A549 treated with GW870086 at 1 μM for 4 hours (cell line): Measurements from ENCODE around the gene PMEL. TPM values are rescaled to one million over a fixed set of nuclear protein-coding genes. Genes with fewer than 3 reads are reported as not detected.

Experiments used
- total RNA-seq: library from RNA; stranded (reverse); fragments of 200-300 nt; extraction: Qiagen RNA extraction; gene quantifications from 5 replicates; pipeline ENCODE4 v1.2.3, GENCODE V29; 2022; ENCODE audit warnings: low read depth

The PMEL gene
- 0.68 to 1.4 TPM (median 0.88 TPM) in 5 replicates for total RNA-seq

DNA sequence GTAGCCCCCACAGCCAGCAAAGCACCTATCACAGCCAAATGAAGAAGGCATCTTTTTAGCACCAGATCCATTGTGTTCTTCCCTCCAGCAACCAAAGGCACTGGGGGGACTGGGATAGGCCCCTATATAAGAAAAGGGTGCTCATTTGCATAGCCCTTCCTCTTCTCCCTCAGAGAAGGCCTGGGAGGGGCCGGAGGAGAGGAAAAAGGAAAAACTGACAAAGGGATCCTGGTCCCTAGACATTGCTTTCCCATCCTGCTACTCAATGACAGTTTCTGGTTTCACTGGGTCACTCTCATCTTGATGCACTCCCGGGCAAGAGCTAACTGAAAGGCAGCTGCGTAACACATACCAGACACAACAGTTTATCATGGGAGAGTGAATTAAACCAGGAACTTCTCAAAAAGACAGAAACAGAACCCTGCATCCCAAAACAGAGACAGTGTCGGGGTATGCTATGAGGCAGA is at the start of gene PMEL:
PMEL (minus strand) TSS at position 102 of the 467 bp plus-strand sequence; CDS start at position 71, 31 bp downstream.

DNA sequence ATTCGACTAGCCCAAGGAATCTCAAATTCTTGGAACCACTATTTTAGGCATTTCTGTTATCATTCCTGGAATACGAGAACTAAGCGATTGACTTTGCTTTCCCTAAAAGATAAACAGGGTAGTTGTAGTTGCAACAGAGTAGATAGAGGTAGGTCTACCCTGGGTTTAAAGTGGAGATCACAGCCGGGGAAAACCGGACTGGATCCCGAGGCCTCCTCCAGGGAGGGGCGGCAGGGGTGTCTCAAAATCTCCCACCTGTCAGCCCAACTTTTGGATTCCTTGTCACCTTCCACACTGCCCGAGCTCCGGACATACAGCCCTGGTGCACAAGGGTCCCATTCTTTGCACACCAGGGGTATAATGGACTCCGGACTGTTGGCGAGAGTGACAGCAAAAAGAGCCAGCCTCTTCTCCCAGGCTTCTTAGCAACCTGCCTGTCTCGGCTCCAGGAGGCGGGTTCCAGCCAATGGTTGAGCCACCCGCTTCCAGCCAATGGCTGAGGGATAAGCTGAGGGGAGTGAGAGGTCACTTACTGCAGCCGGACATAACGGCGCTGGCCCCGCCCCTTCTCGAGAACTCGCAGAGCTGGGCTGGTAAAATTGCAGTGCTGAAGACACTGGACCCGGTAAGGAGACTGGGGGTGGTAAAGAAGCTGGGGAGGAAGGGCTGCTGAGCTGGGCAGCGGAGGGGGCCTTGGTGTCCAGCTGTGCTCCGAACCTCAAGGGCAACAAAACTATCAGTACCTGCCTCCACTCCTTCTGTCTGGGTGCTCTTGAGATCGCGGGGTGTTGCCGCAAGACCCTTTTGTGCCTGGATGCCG is 31.1 kb upstream of the PMEL start, which contains the start of gene SUOX:
SUOX (plus strand) TSS at position 562 of the 820 bp plus-strand sequence. CDS start 4,946 bp downstream, outside the sequence.

DNA sequence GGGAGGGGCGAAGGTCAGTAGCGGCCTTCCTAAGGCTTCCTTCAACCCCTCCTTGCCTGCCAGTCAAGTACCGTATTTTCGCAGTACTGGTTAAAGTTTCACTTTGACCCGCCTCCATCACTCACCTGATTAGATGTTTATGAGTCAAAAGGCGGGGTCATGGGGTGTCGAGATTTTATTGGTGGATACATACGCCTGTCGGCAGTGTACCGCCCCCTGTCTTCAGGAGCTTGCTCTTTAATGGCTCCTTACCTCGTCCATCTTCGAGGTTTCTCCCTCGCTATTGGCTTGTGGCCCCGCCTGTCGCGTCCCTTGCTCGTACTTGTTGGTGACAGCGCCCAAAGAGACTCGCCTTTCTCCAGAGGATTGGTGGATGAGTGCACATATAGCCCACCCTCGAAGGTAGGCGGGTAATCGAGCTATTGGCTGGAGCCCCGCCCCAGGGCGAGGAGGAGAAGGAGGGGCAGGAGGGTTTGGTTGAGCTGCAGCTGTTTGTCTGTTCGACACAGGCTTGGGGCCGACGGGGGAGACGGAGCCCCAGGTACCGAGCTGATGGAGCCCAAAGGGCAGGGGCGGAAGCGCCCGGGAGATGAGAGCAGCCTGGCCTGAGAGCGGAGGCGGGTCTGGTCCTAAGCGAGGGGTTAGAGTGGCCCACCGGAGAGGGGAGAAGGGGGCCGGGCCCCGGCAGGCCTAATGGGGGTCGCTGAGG is 7.9 kb upstream of the PMEL start, which contains the start of gene RAB5B:
RAB5B (plus strand) TSS at position 480 of the 709 bp plus-strand sequence. CDS start 12,883 bp downstream, outside the sequence.

DNA sequence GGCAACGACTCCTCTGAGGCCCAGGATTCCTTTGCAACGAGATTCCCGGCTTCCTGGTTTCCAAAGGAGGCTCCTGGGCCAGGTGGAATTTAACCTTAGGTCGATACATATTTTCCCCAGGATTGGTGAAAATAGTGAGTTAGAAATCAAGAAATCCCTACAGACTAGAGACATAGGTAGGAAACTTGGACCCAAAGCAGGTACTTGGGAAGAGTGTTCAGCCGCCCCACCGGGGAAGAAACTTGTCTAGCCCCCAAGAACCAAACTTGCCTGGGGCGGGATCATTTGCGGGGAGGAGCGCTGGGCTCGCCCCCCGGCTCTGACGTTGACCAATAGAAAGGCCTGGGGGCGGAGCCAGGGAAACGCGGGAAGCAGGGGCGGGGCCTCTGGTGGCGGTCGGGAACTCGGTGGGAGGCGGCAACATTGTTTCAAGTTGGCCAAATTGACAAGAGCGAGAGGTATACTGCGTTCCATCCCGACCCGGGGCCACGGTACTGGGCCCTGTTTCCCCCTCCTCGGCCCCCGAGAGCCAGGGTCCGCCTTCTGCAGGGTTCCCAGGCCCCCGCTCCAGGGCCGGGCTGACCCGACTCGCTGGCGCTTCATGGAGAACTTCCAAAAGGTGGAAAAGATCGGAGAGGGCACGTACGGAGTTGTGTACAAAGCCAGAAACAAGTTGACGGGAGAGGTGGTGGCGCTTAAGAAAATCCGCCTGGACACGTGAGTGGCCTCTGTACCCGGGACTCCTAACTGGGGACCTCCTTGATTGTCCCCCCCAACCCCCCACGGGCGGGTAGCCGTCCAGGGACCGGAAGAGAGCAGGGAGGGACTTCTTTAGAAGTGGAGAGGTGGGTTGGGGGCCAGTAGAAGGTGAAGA is 803 bp upstream of the PMEL start, which contains the start of gene CDK2:
CDK2 (plus strand) TSS at position 423 of the 874 bp plus-strand sequence; CDS start at position 602, 179 bp downstream.

DNA sequence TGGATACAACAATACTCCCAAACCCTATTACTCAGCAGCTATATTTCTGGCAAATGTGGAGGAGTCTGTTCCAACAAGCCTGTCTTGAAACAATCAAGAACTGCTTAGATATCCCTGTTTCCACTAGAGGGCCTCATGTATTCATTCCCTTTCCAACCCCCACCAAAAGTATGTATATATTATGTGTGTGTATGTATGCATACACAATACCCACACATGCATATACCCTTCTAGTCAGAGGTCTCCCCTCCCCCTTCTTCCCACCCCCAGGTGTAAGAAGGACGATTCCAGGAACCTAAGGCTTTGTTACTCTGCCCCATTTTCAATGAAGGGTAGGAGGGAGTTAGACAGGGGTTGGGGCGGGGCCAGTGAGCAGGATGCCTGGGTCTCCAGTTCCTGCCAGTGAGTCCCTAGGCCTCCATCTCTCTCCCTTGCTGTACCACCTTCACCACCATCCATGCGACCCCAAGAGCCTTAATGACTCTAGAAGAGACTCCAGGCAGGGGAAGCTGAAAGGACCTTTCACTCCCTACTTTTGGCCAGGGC is 35.0 kb downstream of the PMEL start, which contains the start of gene DGKA:
DGKA (plus strand) TSS at position 392 of the 546 bp plus-strand sequence. CDS start 5,342 bp downstream, outside the sequence.

DNA sequence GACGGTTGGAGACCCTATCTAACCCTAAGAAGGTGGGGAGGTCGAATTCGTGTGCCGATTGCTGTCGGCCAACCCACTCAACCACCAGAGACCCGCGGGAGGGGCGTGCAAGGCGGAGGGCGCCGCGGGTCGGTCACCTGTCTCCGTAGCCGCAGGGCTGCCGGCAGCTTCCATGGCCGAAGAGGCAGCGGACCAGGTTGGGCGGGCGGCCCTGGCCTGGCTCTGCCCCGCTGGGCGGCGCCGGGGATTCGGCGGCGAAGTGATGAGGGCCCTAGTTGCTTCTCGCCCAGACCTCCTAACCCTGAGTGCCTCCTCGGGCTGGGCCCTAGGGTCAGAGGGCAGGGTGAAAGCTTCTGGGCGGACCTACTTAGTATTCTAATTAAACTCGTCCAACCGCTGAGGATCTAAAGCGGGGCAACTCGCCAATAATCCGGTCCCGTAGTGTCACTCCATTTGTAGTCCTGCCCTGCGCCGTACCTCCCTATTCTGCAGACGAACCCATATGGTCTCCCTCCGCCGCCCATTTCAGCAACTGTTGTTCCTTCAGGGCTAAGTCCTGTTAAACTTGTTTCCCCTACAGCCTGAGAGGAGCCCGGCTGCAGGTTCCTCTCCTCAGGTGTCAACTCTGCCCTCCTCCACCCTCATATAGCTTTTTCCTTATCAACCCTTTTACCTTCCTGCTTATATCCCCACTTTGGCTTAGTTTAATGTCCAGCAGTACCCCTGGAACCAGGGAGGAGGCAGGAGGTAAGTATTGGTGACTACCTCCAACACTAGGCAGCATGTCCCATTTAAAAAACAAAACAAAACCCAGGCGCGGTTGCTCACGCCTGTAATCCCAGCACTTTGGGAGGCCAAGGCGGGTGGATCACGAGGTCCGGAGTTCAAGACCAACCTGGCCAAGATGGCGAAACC is 38.0 kb downstream of the PMEL start, which contains the start of gene PYM1:
PYM1 (minus strand) TSS at position 307 of the 915 bp plus-strand sequence; CDS start at position 174, 133 bp downstream.

Other genes with a start within 250 kb of the PMEL start
- gene BLOC1S1, start 250.0 kb downstream of the PMEL start, total RNA-seq: 132 to 153 TPM (median 149 TPM) in 5 replicates
- 1.3 to 2.5 TPM (median 2.4 TPM) in 5 replicates for gene RDH5, start 245.6 kb downstream of the PMEL start, total RNA-seq
- gene CD63, start 237.0 kb downstream of the PMEL start, total RNA-seq: 622 to 709 TPM (median 693 TPM) in 5 replicates
- 2.6 to 4.8 TPM (median 4.0 TPM) in 5 replicates for gene GDF11, start 222.9 kb downstream of the PMEL start, total RNA-seq
- 90.9 to 132 TPM (median 96.1 TPM) in 5 replicates for gene SARNP, start 148.3 kb downstream of the PMEL start, total RNA-seq
- 77.5 to 113 TPM (median 101 TPM) in 5 replicates for gene ORMDL2, start 148.0 kb downstream of the PMEL start, total RNA-seq
- 17.2 to 24.5 TPM (median 22.0 TPM) in 5 replicates for gene DNAJC14, start 136.5 kb downstream of the PMEL start, total RNA-seq
- 0.16 to 0.49 TPM (median 0.32 TPM) in 5 replicates for gene MMP19, start 123.1 kb downstream of the PMEL start, total RNA-seq
- gene PYM1, start 38.1 kb downstream of the PMEL start, total RNA-seq: 35.6 to 43.1 TPM (median 39.1 TPM) in 5 replicates
- 17.0 to 28.7 TPM (median 21.1 TPM) in 5 replicates for gene DGKA, start 34.9 kb downstream of the PMEL start, total RNA-seq
- 49.1 to 57.5 TPM (median 55.2 TPM) in 5 replicates for gene CDK2, start 788 bp upstream of the PMEL start, total RNA-seq
- gene RAB5B, start 8.0 kb upstream of the PMEL start, total RNA-seq: 24.4 to 34.1 TPM (median 32.7 TPM) in 5 replicates
- 7.5 to 9.4 TPM (median 9.2 TPM) in 5 replicates for gene SUOX, start 31.2 kb upstream of the PMEL start, total RNA-seq
- 1.7 to 3.9 TPM (median 2.9 TPM) in 5 replicates for gene IKZF4, start 55.0 kb upstream of the PMEL start, total RNA-seq
- 700 to 893 TPM (median 717 TPM) in 5 replicates for gene RPS26, start 75.9 kb upstream of the PMEL start, total RNA-seq
- gene ERBB3, start 114.1 kb upstream of the PMEL start, total RNA-seq: 0.95 to 3.0 TPM (median 1.4 TPM) in 5 replicates
- 283 to 329 TPM (median 289 TPM) in 5 replicates for gene PA2G4, start 138.5 kb upstream of the PMEL start, total RNA-seq
- 5,218 to 5,761 TPM (median 5,566 TPM) in 5 replicates for gene RPL41, start 150.6 kb upstream of the PMEL start, total RNA-seq
- gene ZC3H10, start 152.2 kb upstream of the PMEL start, total RNA-seq: 2.4 to 3.6 TPM (median 2.6 TPM) in 5 replicates
- gene ESYT1, start 162.2 kb upstream of the PMEL start, total RNA-seq: 63.1 to 68.1 TPM (median 65.7 TPM) in 5 replicates
- 72.9 to 93.3 TPM (median 80.4 TPM) in 5 replicates for gene MYL6B, start 186.5 kb upstream of the PMEL start, total RNA-seq
- gene MYL6, start 192.3 kb upstream of the PMEL start, total RNA-seq: 2,118 to 2,979 TPM (median 2,161 TPM) in 5 replicates
- 27.3 to 35.8 TPM (median 34.5 TPM) in 5 replicates for gene SMARCC2, start 223.4 kb upstream of the PMEL start, total RNA-seq